Nasal cavity respiratory epithelium epithelial cell of viscerocranial mucosa (primary cell): ENCODE data around the gene TCP11X2. TPM values are rescaled to one million over a fixed set of nuclear protein-coding genes. Genes with fewer than 3 reads are reported as not detected.

Experiments
- total RNA-seq: library from RNA; depleted of rRNA; stranded (reverse); fragments of >200 nt; gene quantifications from 2 replicates; pipeline ENCODE4 v1.2.3, GENCODE V29; 2014

TCP11X2 gene
- not detected in 2 replicates for total RNA-seq

DNA sequence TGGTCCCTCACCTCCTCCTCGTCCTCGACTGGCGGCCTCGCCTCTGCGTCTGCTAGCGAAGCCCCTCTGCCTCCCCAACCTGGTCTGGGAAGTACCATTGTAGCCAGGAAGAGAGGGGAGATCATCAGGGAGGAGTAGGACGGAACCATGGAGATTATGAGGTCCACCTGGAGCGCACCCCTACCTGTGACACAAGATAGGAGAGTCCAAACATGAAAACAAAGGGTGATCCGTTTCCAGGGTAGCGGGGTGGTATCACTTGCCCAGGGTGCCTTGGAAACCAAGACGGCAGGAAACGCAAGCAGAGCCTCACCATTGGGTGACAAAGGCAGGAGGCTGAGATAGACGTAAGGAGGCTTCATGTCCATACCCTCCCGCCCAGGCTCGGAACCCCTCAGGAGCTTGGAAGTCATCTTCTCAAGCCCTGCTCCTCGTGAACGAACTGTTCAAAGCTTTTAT, at the start of gene TCP11X2:
Gene TCP11X2, minus strand, starts transcription at position 51 of the 459 bp plus-strand sequence.

GRCh38 chrX:102515975-102516941, 44.6 kb upstream of the TCP11X2 start, which contains the start of gene TMSB15A:
TSS of gene TMSB15A (minus strand) at chrX:102516739.

DNA sequence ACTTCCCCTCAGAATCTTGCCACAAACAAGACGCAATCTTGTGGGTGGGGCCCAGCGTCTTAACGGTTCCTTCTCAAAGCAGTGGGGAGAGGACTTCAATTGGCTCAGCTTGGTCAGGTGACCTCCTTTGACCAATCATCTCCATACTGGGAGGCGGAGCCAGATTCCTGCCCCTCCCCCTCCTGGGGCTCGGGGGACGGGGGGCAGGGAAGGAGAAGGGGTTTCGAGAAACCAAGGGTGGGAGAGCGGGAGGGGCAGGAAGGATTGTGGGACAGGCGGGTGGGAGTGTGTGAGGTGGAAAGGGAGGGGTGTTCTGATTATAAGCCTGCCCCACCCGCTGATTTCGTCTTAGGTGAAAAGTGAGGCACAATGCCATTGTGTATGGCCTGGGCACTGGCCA, 31.7 kb downstream of the TCP11X2 start, which contains the start of gene NXF2B:
Gene NXF2B, minus strand, starts transcription at position 101 of the 400 bp plus-strand sequence. CDS start 59,972 bp downstream, outside the sequence.

Other genes starting within 250 kb of the TCP11X2 start
- not detected in 2 replicates for gene NXF2, start 224.6 kb downstream of the TCP11X2 start, total RNA-seq
- not detected in 2 replicates for gene NXF2B, start 31.8 kb downstream of the TCP11X2 start, total RNA-seq
- gene TMSB15A, start 44.9 kb upstream of the TCP11X2 start, total RNA-seq: not detected in 2 replicates
- 17.8 and 21.1 TPM in 2 replicates for gene ARMCX5, start 127.7 kb upstream of the TCP11X2 start, total RNA-seq
- 0.34 and 1.3 TPM in 2 replicates for gene GPRASP1, start 179.7 kb upstream of the TCP11X2 start, total RNA-seq
- 8.2 and 11.6 TPM in 2 replicates for gene GPRASP2, start 240.6 kb upstream of the TCP11X2 start, total RNA-seq
- 2.7 and 5.2 TPM in 2 replicates for gene GPRASP3, start 248.9 kb upstream of the TCP11X2 start, total RNA-seq